NB4 (cell line): ENCODE results near the gene HLA-DPA1.

Experiments used
- MYC ChIP-seq: IDR thresholded peaks from 2 replicates; pipeline ENCODE4 v1.6.1; 2011; ENCODE audit warnings: low read depth, low read length
- POLR2A ChIP-seq: IDR thresholded peaks from 2 replicates; pipeline ENCODE4 v1.6.1; 2011; ENCODE audit warnings: mild to moderate bottlenecking; ENCODE audit not compliant: insufficient read length; ENCODE audit errors: extremely low read depth
- TF ChIP-seq, protein P1 (sequence below): IDR thresholded peaks from one replicate; pipeline ENCODE4 v1.5.1; 2012; ENCODE audit warnings: low read depth, low read length
- TF ChIP-seq, protein P2 (sequence below): IDR thresholded peaks from 2 replicates; pipeline ENCODE4 v1.6.1; 2011; ENCODE audit warnings: low read depth, low read length

DNA sequence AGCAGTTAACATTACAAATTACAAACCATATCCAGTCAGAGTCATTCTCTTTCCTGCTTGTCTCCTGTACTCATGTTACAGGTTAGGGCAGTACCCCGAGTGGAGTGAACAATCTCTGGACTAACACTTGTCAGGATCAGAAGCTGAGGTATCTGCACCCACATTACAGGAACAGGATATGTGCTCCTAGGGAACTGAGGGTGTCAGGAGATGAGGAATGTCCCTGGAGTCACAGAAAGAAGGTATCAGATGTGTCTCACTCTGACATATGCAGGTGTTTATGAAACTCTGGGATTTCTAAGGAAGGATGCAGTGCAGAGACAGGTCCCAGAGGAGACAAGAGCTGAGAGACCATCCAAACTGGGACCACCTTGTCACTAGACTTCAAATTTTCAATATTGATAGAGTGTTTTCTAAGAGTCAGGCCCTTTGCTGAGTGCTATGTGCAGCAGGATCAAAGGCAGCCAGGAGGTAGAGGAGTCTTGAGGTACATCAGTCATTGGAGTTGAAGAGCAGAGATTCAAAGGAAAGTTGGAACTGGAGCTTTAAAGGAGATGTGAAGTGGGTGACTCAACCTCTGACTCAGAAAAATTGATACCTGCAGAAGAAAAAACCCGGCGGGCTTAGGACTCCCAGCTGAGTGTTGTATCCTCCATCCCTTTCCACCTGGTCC is 14.9 kb upstream of the HLA-DPA1 start:
- TF ChIP-seq, protein P1, sequence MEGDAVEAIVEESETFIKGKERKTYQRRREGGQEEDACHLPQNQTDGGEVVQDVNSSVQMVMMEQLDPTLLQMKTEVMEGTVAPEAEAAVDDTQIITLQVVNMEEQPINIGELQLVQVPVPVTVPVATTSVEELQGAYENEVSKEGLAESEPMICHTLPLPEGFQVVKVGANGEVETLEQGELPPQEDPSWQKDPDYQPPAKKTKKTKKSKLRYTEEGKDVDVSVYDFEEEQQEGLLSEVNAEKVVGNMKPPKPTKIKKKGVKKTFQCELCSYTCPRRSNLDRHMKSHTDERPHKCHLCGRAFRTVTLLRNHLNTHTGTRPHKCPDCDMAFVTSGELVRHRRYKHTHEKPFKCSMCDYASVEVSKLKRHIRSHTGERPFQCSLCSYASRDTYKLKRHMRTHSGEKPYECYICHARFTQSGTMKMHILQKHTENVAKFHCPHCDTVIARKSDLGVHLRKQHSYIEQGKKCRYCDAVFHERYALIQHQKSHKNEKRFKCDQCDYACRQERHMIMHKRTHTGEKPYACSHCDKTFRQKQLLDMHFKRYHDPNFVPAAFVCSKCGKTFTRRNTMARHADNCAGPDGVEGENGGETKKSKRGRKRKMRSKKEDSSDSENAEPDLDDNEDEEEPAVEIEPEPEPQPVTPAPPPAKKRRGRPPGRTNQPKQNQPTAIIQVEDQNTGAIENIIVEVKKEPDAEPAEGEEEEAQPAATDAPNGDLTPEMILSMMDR = no peak
- TF ChIP-seq MYC = no peak
- TF ChIP-seq POLR2A = no peak
- TF ChIP-seq, protein P2, sequence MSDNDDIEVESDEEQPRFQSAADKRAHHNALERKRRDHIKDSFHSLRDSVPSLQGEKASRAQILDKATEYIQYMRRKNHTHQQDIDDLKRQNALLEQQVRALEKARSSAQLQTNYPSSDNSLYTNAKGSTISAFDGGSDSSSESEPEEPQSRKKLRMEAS = no peak
